A673 (cell line): ENCODE results near the gene FAM98B.

ENCODE experiments used
- EZH2 ChIP-seq: fragments of 200-600 bp; sonication (generic); IDR thresholded peaks from 2 replicates; pipeline ENCODE4 v1.6.1; 2017; ENCODE audit warnings: borderline replicate concordance, low read depth, mild to moderate bottlenecking, mixed read lengths, antibody characterized with exemption, low read length; ENCODE audit not compliant: poor library complexity, severe bottlenecking
- TF ChIP-seq, protein P1 (sequence below): fragments of 300-800, 200-600 bp; sonication (generic); conservative IDR thresholded peaks from 2 replicates; pipeline ENCODE4 v1.5.1; 2017; ENCODE audit warnings: low read depth, mild to moderate bottlenecking, antibody characterized with exemption, low read length, moderate library complexity, mixed read lengths

DNA sequence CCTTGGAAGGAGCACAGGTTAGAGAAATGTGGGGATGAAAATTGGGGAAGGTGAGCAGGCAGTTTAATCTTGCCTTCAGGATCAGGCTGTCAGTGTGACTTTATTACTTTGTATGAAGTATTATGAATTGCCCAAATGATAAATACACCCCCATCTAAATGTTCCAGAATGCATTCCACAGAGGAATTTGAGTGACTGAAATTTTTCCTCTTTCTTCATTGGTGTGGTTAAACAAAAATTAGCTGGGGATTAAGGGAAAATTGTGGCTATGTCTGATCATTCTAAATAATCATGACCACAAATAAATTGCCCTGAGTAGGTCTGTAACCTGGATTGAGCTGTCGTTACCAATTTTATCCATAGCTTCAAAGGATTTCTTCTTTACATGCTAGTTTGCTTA lies 33.5 kb downstream of the FAM98B start:
- TF ChIP-seq, protein P1, sequence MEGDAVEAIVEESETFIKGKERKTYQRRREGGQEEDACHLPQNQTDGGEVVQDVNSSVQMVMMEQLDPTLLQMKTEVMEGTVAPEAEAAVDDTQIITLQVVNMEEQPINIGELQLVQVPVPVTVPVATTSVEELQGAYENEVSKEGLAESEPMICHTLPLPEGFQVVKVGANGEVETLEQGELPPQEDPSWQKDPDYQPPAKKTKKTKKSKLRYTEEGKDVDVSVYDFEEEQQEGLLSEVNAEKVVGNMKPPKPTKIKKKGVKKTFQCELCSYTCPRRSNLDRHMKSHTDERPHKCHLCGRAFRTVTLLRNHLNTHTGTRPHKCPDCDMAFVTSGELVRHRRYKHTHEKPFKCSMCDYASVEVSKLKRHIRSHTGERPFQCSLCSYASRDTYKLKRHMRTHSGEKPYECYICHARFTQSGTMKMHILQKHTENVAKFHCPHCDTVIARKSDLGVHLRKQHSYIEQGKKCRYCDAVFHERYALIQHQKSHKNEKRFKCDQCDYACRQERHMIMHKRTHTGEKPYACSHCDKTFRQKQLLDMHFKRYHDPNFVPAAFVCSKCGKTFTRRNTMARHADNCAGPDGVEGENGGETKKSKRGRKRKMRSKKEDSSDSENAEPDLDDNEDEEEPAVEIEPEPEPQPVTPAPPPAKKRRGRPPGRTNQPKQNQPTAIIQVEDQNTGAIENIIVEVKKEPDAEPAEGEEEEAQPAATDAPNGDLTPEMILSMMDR: no peak
- no peak for TF ChIP-seq EZH2
